Liver (tissue), 9 donors: ENCODE data around the gene NOP16. TPM values are rescaled to one million over a fixed set of nuclear protein-coding genes. Genes with fewer than 3 reads are reported as not detected.

Source experiments
- DNase-seq: peaks from one replicate; pipeline ENCODE4 v3.0.0-alpha.2; 2017; ENCODE audit warnings: low spot score
- H3K27ac ChIP-seq, 2 donors: one replicate each; pipeline ENCODE4 v1.7.0; 2013; ENCODE audit warnings: inconsistent platforms in 2 of 2, low read length in 2 of 2, control low read depth in 1 of 2, low read depth in 1 of 2, mild to moderate bottlenecking in 1 of 2
- H3K27me3 ChIP-seq, 4 donors: one replicate each; pipeline versions ENCODE4 v1.6.1 to v1.7.0; 2013; ENCODE audit warnings: low read length in 3 of 4, inconsistent platforms in 1 of 4, mild to moderate bottlenecking in 1 of 4, moderate library complexity in 1 of 4; ENCODE audit not compliant: control insufficient read depth in 4 of 4, insufficient read depth in 4 of 4
- H3K36me3 ChIP-seq, 4 donors: one replicate each; pipeline versions ENCODE4 v1.6.1 to v1.7.0; 2013; ENCODE audit warnings: low read length in 3 of 4, mild to moderate bottlenecking in 3 of 4, low read depth in 1 of 4, moderate library complexity in 1 of 4; ENCODE audit not compliant: control insufficient read depth in 4 of 4, insufficient read depth in 3 of 4
- H3K4me1 ChIP-seq, 4 donors: one replicate each; pipeline versions ENCODE4 v1.6.1 to v1.7.0; 2013; ENCODE audit warnings: low read length in 3 of 4, mild to moderate bottlenecking in 3 of 4, moderate library complexity in 1 of 4; ENCODE audit not compliant: control insufficient read depth in 4 of 4, insufficient read depth in 4 of 4
- H3K4me3 ChIP-seq, 3 donors: one replicate each; pipeline versions ENCODE4 v1.6.1 to v1.7.0; 2013; ENCODE audit warnings: low read length in 3 of 3, control low read depth in 1 of 3, low read depth in 1 of 3, mild to moderate bottlenecking in 1 of 3
- H3K9ac ChIP-seq, 2 donors: one replicate each; pipeline ENCODE4 v1.7.0; 2013; ENCODE audit warnings: low read length in 2 of 2, mild to moderate bottlenecking in 2 of 2, moderate library complexity in 2 of 2, control low read depth in 1 of 2, low read depth in 1 of 2
- H3K9me3 ChIP-seq, 4 donors: one replicate each; pipeline versions ENCODE4 v1.6.1 to v1.7.0; 2013; ENCODE audit warnings: low read length in 3 of 4; ENCODE audit not compliant: control insufficient read depth in 4 of 4
- EGR1 ChIP-seq, 2 donors: IDR thresholded peaks; 2 replicates each; pipeline ENCODE4 v1.6.1; 2016 to 2018; ENCODE audit warnings: antibody characterized with exemption in 2 of 2, low read depth in 2 of 2
- FOXA1 ChIP-seq: IDR thresholded peaks from 2 replicates; pipeline ENCODE4 v1.6.1; 2016; ENCODE audit warnings: antibody characterized with exemption
- FOXA2 ChIP-seq: IDR thresholded peaks from 2 replicates; pipeline ENCODE4 v1.6.1; 2016; ENCODE audit warnings: antibody characterized with exemption
- GABPA ChIP-seq, 2 donors: IDR thresholded peaks in 1 of 2; conservative IDR thresholded peaks in 1 of 2; 2 replicates each; pipeline ENCODE4 v1.6.1; 2016; ENCODE audit warnings: antibody characterized with exemption in 2 of 2, mild to moderate bottlenecking in 1 of 2, moderate library complexity in 1 of 2
- HNF4A ChIP-seq, 2 donors: conservative IDR thresholded peaks; 2 replicates each; pipeline ENCODE4 v1.6.1; 2016; ENCODE audit warnings: antibody characterized with exemption in 2 of 2, mild to moderate bottlenecking in 2 of 2
- HNF4G ChIP-seq: IDR thresholded peaks from 2 replicates; pipeline ENCODE4 v1.6.1; 2016; ENCODE audit warnings: antibody characterized with exemption
- JUND ChIP-seq, 2 donors: IDR thresholded peaks; 2 replicates each; pipeline ENCODE4 v1.6.1; 2016; ENCODE audit warnings: antibody characterized with exemption in 2 of 2
- MAX ChIP-seq: IDR thresholded peaks from 2 replicates; pipeline ENCODE4 v1.6.1; 2016; ENCODE audit warnings: antibody characterized with exemption
- NR2F2 ChIP-seq: IDR thresholded peaks from 2 replicates; pipeline ENCODE4 v1.6.1; 2016; ENCODE audit warnings: antibody characterized with exemption
- RAD21 ChIP-seq, 2 donors: IDR thresholded peaks; 2 replicates each; pipeline ENCODE4 v1.6.1; 2016; ENCODE audit warnings: antibody characterized with exemption in 2 of 2, mild to moderate bottlenecking in 2 of 2
- RXRA ChIP-seq, 2 donors: IDR thresholded peaks; 2 replicates each; pipeline ENCODE4 v1.6.1; 2017 to 2018; ENCODE audit warnings: antibody characterized with exemption in 2 of 2, mild to moderate bottlenecking in 1 of 2
- SP1 ChIP-seq: IDR thresholded peaks from 2 replicates; pipeline ENCODE4 v1.6.1; 2018; ENCODE audit warnings: antibody characterized with exemption, mild to moderate bottlenecking
- TAF1 ChIP-seq: conservative IDR thresholded peaks from 2 replicates; pipeline ENCODE4 v1.6.1; 2016; ENCODE audit warnings: antibody characterized with exemption, mild to moderate bottlenecking
- YY1 ChIP-seq: IDR thresholded peaks from 2 replicates; pipeline ENCODE4 v1.6.1; 2016; ENCODE audit warnings: antibody characterized with exemption, mild to moderate bottlenecking
- ZBTB33 ChIP-seq: IDR thresholded peaks from 2 replicates; pipeline ENCODE4 v1.6.1; 2016; ENCODE audit warnings: antibody characterized with exemption
- WGBS: extraction: QIAGEN DNeasy Blood & Tissue Kit; methylation state at CpG from one replicate; pipeline ENCODE4 v1.1.7; 2013; 5-methylcytosine and 5-hydroxymethylcytosine counted together
- polyA plus RNA-seq, 2 donors: library from polyadenylated mRNA; stranded (reverse) in 1 of 2; unstranded in 1 of 2; fragments of 200-250 nt in 1 of 2; fragments of >200 nt in 1 of 2; fragmentation: Nextera tagmentation in 1 of 2; extraction: Ambion mirVana in 1 of 2; gene quantifications; one replicate each; pipeline versions ENCODE4 v1.2.1 to v1.2.3, GENCODE V29; 2013 to 2015
- total RNA-seq, 2 donors: library from RNA; depleted of rRNA; stranded (reverse); fragments of >200 nt; gene quantifications; one replicate each; pipeline ENCODE4 v1.2.3, GENCODE V29; 2014
- TF ChIP-seq, protein P1 (sequence below): IDR thresholded peaks from 2 replicates; pipeline ENCODE4 v1.6.1; 2016; ENCODE audit warnings: antibody characterized with exemption, mild to moderate bottlenecking
- TF ChIP-seq, protein P2 (sequence below): IDR thresholded peaks from 2 replicates; pipeline ENCODE4 v1.6.1; 2016; ENCODE audit warnings: antibody characterized with exemption
- TF ChIP-seq, protein P3 (sequence below): fragments of 150-350 bp; IDR thresholded peaks from 2 replicates; pipeline ENCODE4 v1.5.1; 2017; ENCODE audit warnings: improper control_type of control experiment, low read depth, low read length; ENCODE audit not compliant: missing input control
- donor health status: healthy.
- donor health status: healthy.
- donor health status: healthy.
- donor health status: healthy.
- donor health status: healthy.

The NOP16 gene
- total and polyA plus RNA-seq, 4 donors: 6.1 to 41.2 (median 17.2) TPM

DNA sequence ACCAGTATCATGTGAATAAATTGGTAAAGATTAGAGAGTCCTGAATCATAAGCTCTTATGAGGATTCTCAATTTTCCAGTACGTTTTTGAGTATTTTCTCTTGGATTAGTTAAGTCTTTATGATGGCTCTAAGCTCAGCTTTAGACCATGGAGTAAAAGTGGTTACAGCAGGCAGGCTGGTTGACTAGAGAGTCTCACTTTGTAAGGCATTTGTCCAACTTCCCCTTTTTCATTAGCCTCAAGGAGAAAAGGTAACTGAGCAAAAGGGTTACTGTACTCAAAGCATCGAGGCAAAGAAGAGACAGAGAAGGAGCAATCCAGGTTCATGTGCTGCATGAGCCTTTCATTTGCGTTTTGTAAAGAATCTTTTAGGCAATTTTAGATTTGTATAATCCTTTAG is 8.5 kb downstream of the NOP16 start:
- no peak overlapping the region for H3K27ac ChIP-seq
- TF ChIP-seq RXRA (IDR thresholded peaks at IDR 0.05): no peak
- TF ChIP-seq SP1: no peak
- TF ChIP-seq FOXA1: no peak
- 91% methylated on average over 3 of the region's 3 CpGs for WGBS
- H3K4me3 ChIP-seq: no peak overlapping the region
- no peak for DNase-seq
- no peaks in the 10 kb centered on the region for H3K4me1 ChIP-seq
- H3K27me3 ChIP-seq: no peaks in the 10 kb centered on the region
- H3K36me3 ChIP-seq: peaks cover 7 to 43% (median 20%) of the 10 kb centered on the region in 4 donors
- no peaks in the 10 kb centered on the region for H3K9me3 ChIP-seq
- H3K9ac ChIP-seq: no peak overlapping the region

DNA sequence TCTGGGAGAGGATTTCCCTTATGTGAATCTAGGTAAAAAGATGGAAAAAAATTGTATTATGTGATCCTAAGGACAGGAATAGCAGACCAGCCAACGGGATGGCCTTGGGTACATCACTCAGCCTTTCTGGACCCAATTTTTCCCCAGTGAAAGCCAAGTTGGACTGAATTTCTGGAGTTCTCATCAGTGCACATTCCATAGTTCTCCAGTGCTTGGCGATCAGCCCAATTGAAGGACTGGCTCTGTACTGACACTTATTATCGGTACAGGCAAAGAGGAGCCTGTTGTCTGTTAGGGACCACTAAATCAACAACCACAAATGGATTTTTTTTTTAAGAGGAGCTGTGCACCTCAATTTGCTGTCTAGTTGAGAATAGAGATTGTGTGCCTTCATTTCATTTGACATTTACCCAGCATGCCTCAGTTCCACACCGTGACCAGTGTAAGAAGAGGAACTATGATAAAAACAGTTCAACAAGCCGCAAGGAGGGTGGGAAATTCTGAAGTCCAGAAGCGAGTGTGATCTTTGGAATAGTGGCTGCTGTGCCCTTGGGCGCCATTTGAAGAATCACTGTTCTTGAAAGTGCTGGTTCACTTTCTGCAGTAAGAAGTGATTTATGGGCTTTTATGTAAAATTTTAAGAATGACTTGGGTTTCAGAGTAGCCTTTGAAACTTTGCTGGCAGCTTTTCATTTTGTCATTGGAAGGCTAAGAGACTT is 15.1 kb downstream of the NOP16 start:
- no peaks in the 10 kb centered on the region for H3K4me1 ChIP-seq
- no peaks in the 10 kb centered on the region for H3K36me3 ChIP-seq
- H3K9ac ChIP-seq: no peak overlapping the region
- no peaks in the 10 kb centered on the region for H3K27me3 ChIP-seq
- no peak for TF ChIP-seq FOXA2
- TF ChIP-seq EGR1 (IDR thresholded peaks at IDR 0.05; ENCODE audit: low read depth in 2 of 2): no peak
- no peak for TF ChIP-seq JUND (IDR thresholded peaks at IDR 0.05)
- TF ChIP-seq TAF1: no peak
- TF ChIP-seq HNF4G: no peak
- no peak for TF ChIP-seq RAD21 (IDR thresholded peaks at IDR 0.05)
- TF ChIP-seq YY1: no peak
- TF ChIP-seq, protein P1, sequence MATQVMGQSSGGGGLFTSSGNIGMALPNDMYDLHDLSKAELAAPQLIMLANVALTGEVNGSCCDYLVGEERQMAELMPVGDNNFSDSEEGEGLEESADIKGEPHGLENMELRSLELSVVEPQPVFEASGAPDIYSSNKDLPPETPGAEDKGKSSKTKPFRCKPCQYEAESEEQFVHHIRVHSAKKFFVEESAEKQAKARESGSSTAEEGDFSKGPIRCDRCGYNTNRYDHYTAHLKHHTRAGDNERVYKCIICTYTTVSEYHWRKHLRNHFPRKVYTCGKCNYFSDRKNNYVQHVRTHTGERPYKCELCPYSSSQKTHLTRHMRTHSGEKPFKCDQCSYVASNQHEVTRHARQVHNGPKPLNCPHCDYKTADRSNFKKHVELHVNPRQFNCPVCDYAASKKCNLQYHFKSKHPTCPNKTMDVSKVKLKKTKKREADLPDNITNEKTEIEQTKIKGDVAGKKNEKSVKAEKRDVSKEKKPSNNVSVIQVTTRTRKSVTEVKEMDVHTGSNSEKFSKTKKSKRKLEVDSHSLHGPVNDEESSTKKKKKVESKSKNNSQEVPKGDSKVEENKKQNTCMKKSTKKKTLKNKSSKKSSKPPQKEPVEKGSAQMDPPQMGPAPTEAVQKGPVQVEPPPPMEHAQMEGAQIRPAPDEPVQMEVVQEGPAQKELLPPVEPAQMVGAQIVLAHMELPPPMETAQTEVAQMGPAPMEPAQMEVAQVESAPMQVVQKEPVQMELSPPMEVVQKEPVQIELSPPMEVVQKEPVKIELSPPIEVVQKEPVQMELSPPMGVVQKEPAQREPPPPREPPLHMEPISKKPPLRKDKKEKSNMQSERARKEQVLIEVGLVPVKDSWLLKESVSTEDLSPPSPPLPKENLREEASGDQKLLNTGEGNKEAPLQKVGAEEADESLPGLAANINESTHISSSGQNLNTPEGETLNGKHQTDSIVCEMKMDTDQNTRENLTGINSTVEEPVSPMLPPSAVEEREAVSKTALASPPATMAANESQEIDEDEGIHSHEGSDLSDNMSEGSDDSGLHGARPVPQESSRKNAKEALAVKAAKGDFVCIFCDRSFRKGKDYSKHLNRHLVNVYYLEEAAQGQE: no peak
- TF ChIP-seq MAX: no peak
- no peak for TF ChIP-seq ZBTB33
- TF ChIP-seq, protein P2, sequence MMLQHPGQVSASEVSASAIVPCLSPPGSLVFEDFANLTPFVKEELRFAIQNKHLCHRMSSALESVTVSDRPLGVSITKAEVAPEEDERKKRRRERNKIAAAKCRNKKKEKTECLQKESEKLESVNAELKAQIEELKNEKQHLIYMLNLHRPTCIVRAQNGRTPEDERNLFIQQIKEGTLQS: no peak
- TF ChIP-seq SP1: no peak
- no peak for TF ChIP-seq FOXA1
- TF ChIP-seq RXRA (IDR thresholded peaks at IDR 0.05): no peak
- TF ChIP-seq, protein P3, sequence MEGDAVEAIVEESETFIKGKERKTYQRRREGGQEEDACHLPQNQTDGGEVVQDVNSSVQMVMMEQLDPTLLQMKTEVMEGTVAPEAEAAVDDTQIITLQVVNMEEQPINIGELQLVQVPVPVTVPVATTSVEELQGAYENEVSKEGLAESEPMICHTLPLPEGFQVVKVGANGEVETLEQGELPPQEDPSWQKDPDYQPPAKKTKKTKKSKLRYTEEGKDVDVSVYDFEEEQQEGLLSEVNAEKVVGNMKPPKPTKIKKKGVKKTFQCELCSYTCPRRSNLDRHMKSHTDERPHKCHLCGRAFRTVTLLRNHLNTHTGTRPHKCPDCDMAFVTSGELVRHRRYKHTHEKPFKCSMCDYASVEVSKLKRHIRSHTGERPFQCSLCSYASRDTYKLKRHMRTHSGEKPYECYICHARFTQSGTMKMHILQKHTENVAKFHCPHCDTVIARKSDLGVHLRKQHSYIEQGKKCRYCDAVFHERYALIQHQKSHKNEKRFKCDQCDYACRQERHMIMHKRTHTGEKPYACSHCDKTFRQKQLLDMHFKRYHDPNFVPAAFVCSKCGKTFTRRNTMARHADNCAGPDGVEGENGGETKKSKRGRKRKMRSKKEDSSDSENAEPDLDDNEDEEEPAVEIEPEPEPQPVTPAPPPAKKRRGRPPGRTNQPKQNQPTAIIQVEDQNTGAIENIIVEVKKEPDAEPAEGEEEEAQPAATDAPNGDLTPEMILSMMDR: no peak
- TF ChIP-seq GABPA (IDR thresholded peaks at IDR 0.05 in 1 of 2, conservative IDR thresholded peaks at IDR 0.05 in 1 of 2): no peak
- no peak for TF ChIP-seq NR2F2
- no peak for TF ChIP-seq HNF4A (conservative IDR thresholded peaks at IDR 0.05)
- no peak overlapping the region for H3K27ac ChIP-seq
- no peak overlapping the region for H3K4me3 ChIP-seq
- 82% methylated on average over 7 of the region's 7 CpGs for whole genome bisulfite sequencing
- H3K9me3 ChIP-seq: no peaks in the 10 kb centered on the region
- no peak for DNase-seq
